GM21825 (cell line): ENCODE results near the gene CSNK1A1.
"Not testable (repeated sequence)": the region's sequence is repeated elsewhere in the genome, so short reads cannot be mapped to it uniquely, and the experiment has no call there.

Experiments
- ATAC-seq: cut with Tn5 transposase; IDR thresholded peaks from one replicate; pipeline ENCODE4 v1.9.1; 2021; ENCODE audit warnings: mild to moderate bottlenecking, moderate library complexity; ENCODE audit not compliant: unreplicated experiment

The CSNK1A1 gene

GRCh38 chr5:149535787-149536186 is 15.5 kb downstream of the CSNK1A1 start:
- not testable (repeated sequence) for ATAC-seq

DNA sequence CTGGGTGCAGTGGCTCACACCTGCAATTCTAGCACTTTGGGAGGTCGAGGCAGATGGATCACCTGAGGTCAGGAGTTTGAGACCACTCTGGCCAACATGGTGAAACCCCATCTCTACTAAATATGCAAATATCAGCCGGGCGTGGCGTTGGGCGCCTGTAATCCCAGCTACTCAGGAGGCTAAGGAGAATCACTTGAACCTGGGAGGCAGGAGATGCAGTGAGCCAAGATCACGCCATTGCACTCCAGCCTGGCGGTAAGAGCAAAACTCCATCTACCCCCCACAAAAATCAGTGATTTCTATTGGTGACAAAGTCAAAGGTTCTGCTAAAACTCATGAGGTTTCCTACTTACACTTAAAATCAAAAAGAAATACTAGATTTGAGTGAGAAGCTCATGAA is 18.8 kb downstream of the CSNK1A1 start:
- ATAC-seq: no peak

DNA sequence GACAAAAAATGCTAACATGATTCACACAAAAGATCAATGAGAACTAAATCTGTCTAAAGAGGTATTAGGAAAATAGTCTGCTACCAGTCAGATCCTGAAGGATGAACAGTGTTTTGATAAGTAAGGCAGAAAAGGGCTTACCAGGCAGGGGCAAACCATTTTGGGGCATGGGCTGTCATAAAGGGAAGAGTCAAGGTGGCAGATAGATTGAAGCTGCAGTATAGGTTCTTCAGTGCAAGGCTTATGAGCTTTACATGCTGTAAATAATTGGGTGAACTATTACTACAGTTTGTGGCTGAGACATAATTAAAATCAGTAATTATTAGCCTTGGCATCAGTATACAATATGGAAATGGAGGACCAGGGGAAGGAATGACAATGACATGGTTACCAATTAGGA is 21.8 kb downstream of the CSNK1A1 start:
- ATAC-seq: no peak

- no peak for ATAC-seq
These were observed 22.8 kb downstream of the CSNK1A1 start for GRCh38 chr5:149528281-149529060.

- ATAC-seq: no peak
These were observed 24.2 kb downstream of the CSNK1A1 start for GRCh38 chr5:149526845-149527590.

DNA sequence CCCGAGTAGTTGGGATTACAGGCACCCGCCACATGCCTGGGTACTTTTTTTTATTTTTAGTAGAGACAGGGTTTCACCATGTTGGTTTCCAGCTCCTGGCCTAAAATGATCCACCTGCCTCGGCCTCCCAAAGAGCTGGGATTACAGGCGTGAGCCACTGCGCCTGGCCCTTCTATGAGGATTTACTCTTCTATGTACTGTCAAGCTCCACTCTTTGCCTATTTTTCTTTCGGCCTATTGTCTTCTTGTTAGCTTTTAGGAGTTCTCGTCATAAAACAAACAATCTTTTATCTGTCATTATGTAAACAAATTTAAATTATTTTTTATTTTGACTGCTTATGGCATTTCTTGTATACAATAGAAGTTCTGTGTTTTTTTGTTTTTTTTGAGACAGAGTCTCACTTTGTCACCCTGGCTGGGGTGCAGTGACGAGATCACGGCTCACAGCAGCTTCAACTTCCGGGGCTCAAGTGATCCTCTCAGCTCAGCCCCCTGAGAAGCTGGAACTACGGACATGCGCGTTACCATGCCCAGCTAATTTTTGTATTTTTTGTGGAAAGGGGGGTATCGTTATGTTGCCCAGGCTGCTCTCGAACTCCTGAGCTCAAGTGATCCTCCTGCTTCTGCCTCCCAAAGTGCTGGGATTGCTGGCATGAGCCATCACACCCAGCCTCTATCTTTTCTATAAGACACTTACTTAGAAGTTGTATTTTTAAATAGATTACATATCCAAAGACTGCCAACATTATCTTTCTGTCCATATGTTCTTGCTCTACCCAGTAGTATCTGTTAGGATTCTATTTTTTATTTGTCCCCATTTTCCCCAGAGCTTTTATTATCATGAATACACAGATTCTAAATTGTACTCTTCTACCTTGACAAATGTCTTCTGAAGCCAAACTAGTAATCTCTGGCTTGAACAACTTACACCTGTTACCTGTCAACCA is 29.2 kb downstream of the CSNK1A1 start:
- ATAC-seq: no peak

DNA sequence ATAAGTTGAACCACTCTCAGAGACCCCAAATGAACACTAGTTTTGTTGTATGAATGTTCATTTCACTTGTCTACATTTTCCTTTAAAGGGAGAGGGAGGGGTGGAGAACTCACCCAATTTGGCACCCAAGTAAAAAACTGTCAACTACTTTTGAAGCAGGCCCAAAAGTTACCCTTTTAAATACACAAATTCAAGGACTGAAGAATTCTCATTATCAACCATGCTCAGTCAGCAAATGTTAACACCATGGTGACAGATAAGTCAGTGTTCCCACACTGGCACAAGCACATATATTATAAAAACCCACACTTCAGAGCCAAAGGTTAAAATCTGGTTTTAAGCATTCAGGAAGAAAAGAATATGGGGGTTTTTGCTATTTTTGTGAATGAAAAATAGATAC is 31.6 kb downstream of the CSNK1A1 start:
- ATAC-seq: no peak

GRCh38 chr5:149518620-149519019 is 32.6 kb downstream of the CSNK1A1 start:
- ATAC-seq: no peak

GRCh38 chr5:149517461-149518122 is 33.6 kb downstream of the CSNK1A1 start:
- ATAC-seq: no peak

DNA sequence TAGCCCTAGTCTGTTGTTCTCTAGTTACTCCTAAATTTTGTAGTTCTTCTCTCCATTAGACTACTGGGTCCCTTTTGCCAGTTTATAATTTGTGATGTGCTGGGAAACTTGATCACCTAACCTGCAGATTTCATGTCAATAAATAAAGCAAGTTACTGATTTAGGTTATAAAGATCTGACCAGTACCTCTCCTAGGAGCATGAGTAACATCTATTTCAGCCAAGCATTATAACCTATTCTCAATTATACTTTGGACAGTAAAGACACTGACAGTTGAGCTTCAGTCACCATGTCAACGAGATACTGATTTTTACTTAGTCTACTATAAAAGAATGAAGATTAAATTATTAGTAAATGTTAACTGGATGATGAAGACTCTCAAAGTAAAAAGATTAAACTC is 36.7 kb downstream of the CSNK1A1 start:
- ATAC-seq: no peak

- ATAC-seq: not testable (repeated sequence)
These were observed 37.8 kb downstream of the CSNK1A1 start for GRCh38 chr5:149513372-149513947.

GRCh38 chr5:149510136-149510535 is 41.1 kb downstream of the CSNK1A1 start:
- no peak for ATAC-seq

DNA sequence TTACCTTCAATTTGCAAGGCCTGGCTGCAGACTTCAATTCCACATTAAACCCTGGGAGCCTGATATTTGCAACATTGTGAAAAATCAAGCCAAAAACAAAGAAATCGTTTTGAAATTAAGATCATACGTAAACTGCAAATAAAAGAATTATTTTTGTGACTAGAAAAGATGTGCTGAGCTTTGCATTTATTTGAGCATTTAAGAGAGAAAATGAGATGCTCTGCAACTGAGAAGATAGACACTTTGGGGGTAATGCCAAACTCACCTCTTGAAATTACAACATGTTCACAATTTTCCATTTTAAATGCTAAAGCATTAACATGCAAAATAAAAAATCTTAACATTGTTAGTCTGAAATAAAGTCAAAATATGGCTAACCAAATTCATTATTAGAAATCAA is 46.6 kb downstream of the CSNK1A1 start:
- ATAC-seq: no peak

DNA sequence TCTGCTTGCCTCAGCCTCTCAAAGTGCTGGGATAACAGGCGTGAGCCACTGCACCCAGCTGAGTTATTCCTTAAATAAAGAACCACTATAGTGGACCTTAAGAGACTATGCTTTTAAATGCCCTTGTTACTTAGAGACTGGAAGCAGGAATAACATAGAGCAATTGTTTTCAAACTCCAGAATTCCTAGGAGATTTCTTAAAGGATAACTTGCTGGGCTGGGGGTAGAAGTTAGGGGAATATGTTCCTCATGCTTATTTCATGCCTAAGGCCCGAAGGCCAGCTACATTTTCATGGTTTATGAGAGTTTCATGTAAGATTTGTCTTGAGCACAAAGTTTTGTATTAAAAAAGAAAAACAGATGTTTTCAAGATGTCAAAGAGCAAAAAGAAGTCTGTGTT is 48.2 kb downstream of the CSNK1A1 start:
- ATAC-seq: no peak

DNA sequence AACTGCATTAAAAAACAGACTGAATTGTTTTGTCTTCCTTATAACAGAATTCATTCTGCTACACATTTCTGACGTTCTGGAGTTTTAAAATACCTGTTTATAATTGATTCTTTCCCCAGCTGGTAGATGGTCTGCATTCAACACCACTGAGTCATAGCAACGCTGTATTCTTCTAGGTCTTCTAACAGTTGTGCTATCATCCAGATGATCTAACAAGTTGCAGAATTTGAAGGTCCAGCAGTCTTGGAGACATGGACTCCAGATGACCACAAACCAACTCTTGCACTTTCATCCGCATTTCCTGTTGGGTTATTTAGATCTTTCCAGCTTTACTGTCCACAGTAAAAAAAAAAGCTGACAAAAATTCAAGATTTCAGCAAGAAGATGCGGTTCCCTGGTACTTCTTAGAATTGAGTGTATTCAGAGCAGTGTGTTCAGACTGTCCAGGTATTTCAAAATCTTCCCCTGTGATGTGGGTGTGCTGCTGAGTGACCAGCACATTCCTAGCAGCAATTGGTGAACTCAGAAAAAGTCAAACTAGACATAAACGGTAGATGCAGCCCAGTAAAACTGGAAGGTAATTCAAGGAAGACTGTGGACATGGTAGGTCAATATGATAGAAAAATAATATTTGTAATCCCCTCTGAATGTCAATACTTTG is 50.2 kb downstream of the CSNK1A1 start:
- ATAC-seq: no peak

DNA sequence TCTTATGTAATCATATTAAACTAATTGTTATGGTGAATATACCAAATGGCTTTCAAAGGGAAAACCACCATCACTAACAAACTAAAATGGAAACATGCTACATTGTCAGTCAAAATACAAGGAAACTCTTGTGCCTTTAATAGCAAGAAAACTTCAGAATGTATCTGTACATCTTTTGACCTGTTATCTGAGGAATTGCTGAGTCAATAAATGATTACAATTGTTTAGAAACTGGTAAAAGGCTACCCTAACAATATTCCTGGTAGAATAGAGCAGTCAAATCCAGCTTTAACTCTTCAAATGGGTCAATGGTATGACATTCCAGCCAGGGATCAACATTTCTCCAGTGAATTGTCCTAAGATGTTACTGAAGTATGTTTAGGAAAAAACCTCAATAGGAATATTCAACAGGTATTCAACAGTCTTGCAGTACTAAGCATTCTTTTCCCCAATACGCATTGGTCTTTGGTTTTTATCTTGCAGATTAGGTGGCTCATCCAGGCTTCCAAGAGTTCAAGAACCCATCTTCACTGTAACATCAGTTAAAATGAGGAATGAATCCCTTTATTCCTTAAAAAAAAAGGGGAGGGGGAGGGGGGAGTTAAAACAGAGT is 52.4 kb downstream of the CSNK1A1 start:
- ATAC-seq: no peak

DNA sequence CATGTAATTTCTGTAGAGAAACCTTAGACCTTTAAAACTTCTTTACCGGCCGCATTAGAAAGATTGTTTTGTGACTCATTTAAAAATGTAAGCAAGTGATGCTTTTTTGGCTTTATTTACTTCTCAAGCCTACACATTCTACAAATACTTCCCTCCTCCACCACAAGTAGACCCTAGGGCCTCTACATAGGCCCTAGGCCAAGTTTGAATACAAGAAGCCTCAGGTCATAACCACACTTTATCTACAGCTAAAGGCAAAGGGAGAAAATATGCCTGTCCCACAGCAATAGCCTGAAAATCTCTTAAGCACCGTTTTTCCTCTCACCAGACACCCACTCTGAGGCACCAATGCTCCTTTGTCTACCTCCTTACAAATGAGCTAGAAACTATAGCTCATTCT is 53.9 kb downstream of the CSNK1A1 start:
- ATAC-seq: no peak

GRCh38 chr5:149496917-149497316 is 54.3 kb downstream of the CSNK1A1 start:
- ATAC-seq: no peak

DNA sequence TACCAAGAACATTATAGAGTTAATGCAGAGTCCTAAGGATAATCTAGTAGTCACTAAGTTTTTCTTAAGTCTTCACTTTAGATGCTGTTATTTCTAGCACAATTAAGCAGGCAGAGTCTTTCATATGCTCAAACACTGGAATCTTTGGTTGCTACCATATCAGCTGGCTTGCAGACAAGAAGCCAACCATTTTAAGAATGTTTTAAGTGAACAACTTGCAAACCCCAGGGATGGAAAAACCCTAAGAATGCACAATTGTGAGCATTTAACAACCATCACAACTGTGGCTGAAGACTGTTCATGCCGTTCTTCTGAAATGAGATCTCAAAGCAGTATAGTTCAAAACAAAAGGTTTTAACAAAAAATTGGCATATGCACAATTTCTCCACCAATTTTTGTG is 55.1 kb downstream of the CSNK1A1 start:
- ATAC-seq: no peak
